NCI-H1694 treated with DMSO at 0.1 percent for 48 hours (cell line): ENCODE results near the gene HBA2.
"Not testable (repeated sequence)": the region's sequence is repeated elsewhere in the genome, so short reads cannot be mapped to it uniquely, and the experiment has no call there.

Experiments
- DNase-seq: peaks from one replicate; lab custom pipeline; 2025; lab: John Stamatoyannopoulos, UW

Gene HBA2

GRCh38 chr16:194516-194915 lies 21.8 kb downstream of the HBA2 start:
- DNase-seq: no peak

- DNase-seq: no peak
Observed at GRCh38 chr16:200388-200787, 27.7 kb downstream of the HBA2 start.

- no peak for DNase-seq
Observed at GRCh38 chr16:203246-203645, 30.6 kb downstream of the HBA2 start.

- not testable (repeated sequence) for DNase-seq
Observed at GRCh38 chr16:204046-204445, 31.4 kb downstream of the HBA2 start.

GRCh38 chr16:209359-209758 lies 36.7 kb downstream of the HBA2 start:
- not testable (repeated sequence) for DNase-seq

- not testable (repeated sequence) for DNase-seq
Observed at GRCh38 chr16:211631-212180, 39.0 kb downstream of the HBA2 start.

- DNase-seq: no peak
Observed at GRCh38 chr16:212999-213398, 40.3 kb downstream of the HBA2 start.

GRCh38 chr16:220021-220420 lies 47.3 kb downstream of the HBA2 start:
- DNase-seq: no peak
